Astrocyte of the hippocampus (primary cell): ENCODE data around the gene CDH15.
"Not testable (repeated sequence)": the region's sequence is repeated elsewhere in the genome, so short reads cannot be mapped to it uniquely, and the experiment has no call there.

Experiments
- DNase-seq: peaks from one replicate; pipeline ENCODE4 v3.0.0; 2011; ENCODE audit warnings: low read depth, low spot score

CDH15 gene

GRCh38 chr16:89187032-89187769, 15.7 kb downstream of the CDH15 start:
- no peak for DNase-seq

GRCh38 chr16:89187770-89188392, 16.3 kb downstream of the CDH15 start:
- DNase-seq, result no peak

- DNase-seq, result not testable (repeated sequence)
Measured at GRCh38 chr16:89188471-89189357, 17.2 kb downstream of the CDH15 start.

DNA sequence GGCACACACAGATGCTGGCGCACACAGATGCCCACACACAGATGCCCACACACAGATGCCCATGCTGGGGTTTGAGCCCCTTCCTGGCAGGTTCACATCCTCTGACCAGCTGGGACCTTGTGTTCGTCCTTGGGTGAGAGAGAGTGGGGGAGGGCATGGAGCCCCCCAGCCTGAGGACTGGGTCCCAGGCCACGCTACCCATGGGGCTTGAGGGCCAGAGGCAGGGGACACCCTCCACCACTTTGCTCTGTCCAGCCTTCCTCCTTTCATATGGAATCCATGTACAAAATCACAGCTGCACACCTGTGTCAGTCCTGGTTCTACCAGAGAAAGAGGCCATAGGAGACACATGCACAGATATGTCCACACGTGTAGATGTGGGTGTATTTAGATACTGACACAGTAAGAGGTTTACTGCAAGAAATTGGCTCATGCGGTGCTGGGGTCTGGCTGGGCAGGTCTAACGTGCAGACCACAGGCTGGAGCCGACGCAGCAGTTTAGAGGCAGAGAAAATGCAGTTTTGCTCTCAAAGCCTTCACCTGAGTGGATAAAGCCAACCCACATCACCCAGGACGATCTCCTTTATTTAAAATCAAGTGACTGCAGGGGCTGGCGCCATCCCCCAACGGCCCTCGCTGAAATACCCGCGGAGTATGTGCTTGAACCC, 17.9 kb downstream of the CDH15 start:
- DNase-seq, result no peak

DNA sequence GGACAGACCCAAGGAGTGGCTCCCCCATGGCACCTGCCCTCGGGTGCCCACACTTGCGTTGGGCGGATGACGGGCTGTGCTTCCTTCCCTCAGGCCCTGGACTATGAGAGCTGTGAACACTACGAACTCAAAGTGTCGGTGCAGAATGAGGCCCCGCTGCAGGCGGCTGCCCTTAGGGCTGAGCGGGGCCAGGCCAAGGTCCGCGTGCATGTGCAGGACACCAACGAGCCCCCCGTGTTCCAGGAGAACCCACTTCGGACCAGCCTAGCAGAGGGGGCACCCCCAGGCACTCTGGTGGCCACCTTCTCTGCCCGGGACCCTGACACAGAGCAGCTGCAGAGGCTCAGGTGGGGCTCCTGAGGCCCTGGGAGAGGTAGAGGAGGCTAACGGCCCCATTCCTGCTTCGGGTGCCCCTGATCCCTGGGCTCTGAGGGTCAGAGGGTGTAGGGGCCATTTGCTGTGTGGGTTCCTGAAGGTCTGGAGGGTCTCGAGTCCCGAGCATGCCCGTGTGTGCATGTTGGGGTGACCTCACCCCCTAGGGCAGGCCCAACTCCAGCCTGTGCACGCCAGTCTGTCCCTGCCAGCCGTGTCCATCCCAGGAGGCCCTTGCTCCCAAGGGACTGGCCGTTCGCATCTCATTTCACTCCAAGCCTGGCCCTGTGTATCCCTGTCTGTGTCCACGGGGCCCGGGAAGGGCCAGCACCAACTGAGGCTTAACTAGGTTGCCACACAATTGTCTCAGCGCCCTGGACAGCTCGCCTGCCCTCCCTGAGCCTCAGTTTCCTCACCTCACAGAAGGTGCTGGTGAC, 18.8 kb downstream of the CDH15 start:
- no peak for DNase-seq

DNA sequence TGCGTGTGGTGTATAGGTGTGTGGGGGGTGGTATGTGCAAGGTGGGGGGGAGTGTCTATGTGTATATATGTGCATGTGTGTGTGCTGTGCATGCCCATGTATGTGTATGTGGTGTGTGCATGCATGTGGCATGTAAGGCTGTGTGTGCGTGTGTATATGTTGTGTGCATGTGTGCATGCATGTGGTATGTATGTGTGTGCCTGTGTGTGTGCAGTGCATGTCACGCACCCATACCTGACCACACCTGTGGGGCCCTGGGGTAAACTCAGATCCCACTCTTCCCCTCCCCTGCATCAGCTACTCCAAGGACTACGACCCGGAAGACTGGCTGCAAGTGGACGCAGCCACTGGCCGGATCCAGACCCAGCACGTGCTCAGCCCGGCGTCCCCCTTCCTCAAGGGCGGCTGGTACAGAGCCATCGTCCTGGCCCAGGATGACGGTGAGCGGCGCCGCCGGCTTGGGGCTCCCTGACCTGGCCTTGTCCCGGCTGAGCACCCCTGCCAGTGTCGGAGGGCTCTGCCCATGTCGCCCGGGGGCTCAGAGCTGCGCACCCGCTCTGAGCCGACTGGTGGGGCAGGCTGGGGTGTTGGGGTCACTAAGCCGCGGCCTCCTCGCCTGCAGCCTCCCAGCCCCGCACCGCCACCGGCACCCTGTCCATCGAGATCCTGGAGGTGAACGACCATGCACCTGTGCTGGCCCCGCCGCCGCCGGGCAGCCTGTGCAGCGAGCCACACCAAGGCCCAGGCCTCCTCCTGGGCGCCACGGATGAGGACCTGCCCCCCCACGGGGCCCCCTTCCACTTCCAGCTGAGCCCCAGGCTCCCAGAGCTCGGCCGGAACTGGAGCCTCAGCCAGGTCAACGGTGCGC, 19.7 kb downstream of the CDH15 start:
- no peak for DNase-seq

DNA sequence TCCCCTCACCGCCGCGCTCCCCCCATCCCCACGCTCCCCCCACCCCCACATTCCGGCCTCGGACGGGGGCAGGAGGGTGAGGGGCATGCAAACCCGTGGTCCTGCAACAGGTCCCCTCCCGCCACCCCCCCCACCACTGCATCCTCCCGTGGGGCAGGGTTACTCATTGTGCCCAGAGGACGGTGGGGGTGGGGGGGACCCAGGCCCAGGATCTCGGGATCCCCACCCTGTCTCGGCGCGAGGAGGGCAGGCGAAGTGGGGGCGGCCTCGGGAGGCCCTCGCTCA, 20.3 kb downstream of the CDH15 start:
- DNase-seq, result no peak

GRCh38 chr16:89192186-89192955, 20.8 kb downstream of the CDH15 start:
- peak; percentile 91 for DNase-seq

- DNase-seq, result no peak
Measured at GRCh38 chr16:89192956-89193575, 21.5 kb downstream of the CDH15 start.

DNA sequence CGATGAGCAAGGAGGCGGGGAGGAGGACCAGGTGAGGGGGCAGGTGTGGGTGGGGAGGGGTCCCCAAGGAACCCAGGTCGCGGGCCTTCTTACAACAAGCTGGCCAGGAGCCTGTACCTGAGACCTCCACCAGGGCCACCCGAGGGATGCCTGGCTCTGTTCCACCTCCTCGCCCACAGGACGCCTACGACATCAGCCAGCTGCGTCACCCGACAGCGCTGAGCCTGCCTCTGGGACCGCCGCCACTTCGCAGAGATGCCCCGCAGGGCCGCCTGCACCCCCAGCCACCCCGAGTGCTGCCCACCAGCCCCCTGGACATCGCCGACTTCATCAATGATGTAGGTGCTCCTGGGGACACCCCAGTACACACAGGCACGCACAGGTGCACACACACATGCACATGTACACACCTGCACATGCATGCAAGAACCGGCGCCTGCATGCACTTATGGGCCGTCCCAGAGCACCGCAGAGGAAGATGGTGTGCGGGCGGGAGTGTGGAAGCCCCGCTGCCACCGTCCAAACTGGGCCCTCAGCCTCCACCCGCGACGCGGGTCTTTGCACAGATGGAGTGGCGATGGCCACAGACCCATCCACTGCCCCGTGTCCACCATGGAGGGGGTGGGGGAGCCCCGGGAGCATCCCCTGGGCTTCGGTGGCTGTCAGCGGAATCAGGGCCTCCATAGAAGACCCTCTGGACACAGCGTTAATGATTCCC, 22.2 kb downstream of the CDH15 start:
- DNase-seq, result no peak

GRCh38 chr16:89194340-89195311, 23.1 kb downstream of the CDH15 start:
- no peak for DNase-seq

DNA sequence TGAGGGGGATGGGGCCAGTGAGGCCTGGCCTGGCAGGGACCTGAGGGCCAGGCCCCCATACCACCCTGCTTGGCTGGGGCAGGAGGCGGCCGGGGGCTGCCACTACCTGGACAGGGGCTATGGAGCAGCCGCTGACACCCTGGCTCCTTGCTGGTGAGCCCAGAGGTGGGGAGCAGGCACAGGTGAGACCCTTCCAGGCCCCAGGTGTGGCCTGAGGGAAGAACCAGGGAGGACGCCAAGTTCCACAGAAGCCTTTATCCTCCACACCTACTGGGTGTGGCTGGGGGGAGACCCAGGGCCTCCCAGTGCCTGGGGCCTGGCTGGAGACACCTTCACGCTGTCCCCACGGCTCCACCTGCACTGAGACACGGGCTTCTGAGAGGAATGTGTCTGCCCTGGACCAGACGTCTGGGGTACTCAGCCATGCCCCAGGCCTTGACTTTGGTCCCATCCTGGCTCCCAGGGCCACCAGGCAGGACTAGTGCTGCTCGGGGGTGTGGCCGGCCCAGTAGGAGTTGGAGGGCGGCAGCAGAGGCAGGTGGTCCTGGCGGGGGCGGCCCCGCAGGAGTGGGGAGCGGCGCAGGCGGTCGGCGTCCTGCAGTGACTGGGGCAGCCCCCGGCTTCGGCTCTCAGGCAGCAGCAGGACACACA, 24.1 kb downstream of the CDH15 start:
- DNase-seq, result no peak

DNA sequence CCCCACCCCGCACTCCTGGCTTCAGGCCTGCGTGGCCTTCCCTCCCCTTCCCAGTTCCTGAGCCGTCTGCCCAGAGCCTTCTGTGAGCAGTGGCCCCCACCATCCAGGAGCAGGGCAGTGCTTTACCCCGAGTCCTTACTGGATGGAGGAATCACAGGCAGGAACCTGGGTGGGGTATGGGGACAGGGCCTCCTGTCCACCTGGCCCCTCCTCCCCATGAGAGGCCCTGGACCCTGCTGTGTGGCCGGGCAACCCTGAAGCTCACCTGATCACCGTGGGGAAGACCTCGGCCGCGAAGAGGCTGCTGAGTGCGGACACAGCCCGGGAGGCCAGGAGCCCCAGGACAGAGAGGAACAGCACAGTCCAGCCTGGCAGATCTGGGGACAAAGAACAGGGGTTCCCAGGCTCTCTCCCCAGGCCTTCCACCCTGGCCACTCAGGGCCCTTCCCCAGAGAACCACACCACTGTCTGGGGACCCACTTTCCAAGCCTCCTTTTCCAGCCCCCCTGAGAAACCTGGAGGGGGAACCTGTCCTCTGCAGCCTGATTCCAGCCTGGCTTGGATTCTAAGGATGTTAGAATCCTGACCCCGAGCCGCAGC, 25.6 kb downstream of the CDH15 start:
- no peak for DNase-seq

DNA sequence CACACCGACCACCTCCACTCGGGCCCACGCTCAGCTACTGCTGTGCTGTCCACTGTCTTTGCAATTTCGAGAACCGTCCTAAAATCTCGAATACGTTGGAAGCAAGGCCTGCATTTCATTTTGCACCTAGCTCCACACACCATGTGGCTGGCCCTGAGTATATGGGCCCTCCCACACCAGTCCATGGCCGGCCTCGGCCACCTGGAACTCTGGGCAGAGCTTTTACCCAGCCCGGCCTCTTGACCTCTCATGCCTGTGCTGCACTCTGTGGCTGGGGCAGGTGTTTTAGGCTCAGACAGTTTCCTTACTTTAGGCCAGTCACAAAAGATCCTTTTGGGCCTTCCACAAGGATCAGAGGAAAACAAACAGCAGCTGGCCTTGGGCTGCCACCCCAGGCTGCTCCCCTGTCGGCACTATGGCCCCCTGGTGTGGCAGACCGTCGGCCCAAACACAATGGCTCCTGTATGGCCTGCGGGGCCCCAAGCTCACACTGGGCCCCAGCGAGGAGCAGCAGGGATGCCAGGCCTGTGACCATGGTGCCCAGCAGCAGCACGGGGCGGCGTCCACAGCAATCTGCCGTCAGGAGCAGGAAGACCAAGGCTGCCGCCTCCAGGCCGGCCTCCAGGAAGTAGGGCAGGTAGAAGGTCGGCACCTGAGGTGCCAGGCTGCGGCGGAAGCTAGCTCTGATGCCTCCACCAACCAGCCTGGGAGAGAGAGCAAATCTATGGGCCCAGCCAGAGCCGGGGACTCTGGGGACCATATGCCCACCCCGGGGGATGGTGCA, 26.3 kb downstream of the CDH15 start:
- no peak for DNase-seq

GRCh38 chr16:89198417-89199240, 27.1 kb downstream of the CDH15 start:
- DNase-seq, result no peak
